AG10803 (cell line): ENCODE measurements around the gene GADL1.

ENCODE experiments used
- DNase-seq: peaks from one replicate; pipeline ENCODE4 v3.0.0; 2010; ENCODE audit warnings: low read depth
- H3K4me3 ChIP-seq: 2 replicates; pipeline ENCODE4 v1.5.1; 2011; ENCODE audit warnings: mild to moderate bottlenecking, low read length, control low read depth
- CTCF ChIP-seq: conservative IDR thresholded peaks from 2 replicates; pipeline ENCODE4 v1.5.1; 2011; ENCODE audit warnings: mild to moderate bottlenecking, low read length, control low read depth, inconsistent platforms

GADL1 gene

GRCh38 chr3:30793740-30794139 lies 100.7 kb downstream of the GADL1 start:
- no peak for TF ChIP-seq CTCF
- DNase-seq = no peak
- H3K4me3 ChIP-seq = no peak overlapping the region

GRCh38 chr3:30790150-30790549 lies 104.3 kb downstream of the GADL1 start:
- TF ChIP-seq CTCF = no peak
- H3K4me3 ChIP-seq = no peak overlapping the region
- DNase-seq = no peak

- H3K4me3 ChIP-seq = no peak overlapping the region
- no peak for DNase-seq
- no peak for TF ChIP-seq CTCF
Observed at GRCh38 chr3:30786365-30786764, 108.1 kb downstream of the GADL1 start.

GRCh38 chr3:30779686-30780287 lies 114.7 kb downstream of the GADL1 start:
- peak; percentile 9 for DNase-seq
- no peak overlapping the region for H3K4me3 ChIP-seq
- TF ChIP-seq CTCF = peak; percentile 53

GRCh38 chr3:30778933-30779332 lies 115.5 kb downstream of the GADL1 start:
- TF ChIP-seq CTCF = no peak
- no peak overlapping the region for H3K4me3 ChIP-seq
- DNase-seq = no peak

GRCh38 chr3:30777426-30778113 lies 116.9 kb downstream of the GADL1 start:
- TF ChIP-seq CTCF = no peak

GRCh38 chr3:30776186-30776815 lies 118.2 kb downstream of the GADL1 start:
- no peak overlapping the region for H3K4me3 ChIP-seq
- DNase-seq = no peak
- TF ChIP-seq CTCF = no peak

More at GRCh38 chr3:30777426-30778113, 116.9 kb downstream of the GADL1 start:
- no peak for DNase-seq
- H3K4me3 ChIP-seq = no peak overlapping the region
